VCaP (cell line): ENCODE data around the gene SESTD1.

ENCODE experiments used
- H3K27ac ChIP-seq: fragments of 450-650 bp; 2 replicates; pipeline ENCODE4 v1.5.1; 2017
- TF ChIP-seq, protein P1 (sequence below): fragments of 450-650 bp; conservative IDR thresholded peaks from 2 replicates; pipeline ENCODE4 v1.5.1; 2017; ENCODE audit warnings: mild to moderate bottlenecking, moderate library complexity

The SESTD1 gene

DNA sequence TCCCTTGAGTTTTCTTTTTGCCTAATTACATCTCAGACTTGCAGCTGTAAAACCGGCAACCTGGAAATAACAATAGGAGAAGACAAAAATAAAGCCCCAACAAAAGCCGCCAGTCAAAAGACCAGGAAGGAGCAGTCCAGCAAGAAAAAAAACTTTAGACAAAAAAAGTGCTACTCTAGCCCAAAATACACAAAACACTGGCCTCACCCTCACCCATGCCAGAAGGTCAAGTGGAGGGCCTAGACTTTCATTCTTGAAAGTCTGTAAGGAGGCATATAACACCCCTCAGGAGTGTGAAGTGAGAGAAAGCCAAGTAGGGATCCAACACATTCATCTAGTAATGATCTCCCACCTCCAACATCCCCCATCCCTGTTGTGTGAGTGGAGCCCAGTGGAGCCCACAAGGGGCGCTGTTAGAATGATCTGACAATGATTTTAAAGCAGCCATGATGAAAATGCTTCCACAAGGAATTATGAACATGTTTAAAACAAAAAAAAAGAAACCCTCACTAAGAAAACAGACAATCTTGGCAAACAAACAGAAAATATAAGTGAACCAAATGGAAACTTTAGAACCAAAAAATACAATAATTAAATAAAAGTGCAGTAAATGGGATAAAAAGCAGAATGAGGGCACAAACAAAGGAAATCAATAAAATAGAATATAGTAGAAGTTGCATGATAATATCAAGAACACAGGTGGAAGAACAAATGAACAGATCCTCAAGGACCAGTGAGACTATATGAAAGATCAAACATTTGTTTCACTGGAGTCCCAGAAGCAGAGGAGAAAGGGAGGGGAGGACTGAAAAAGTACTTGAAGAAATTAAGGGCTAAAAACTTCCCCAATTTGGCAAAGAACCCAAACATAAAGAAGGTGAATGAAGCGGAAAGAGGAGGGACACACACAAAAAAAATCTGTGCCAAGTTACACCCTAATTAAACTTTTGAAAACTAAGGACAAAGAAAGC lies 23.9 kb downstream of the SESTD1 start:
- no peak overlapping the region for H3K27ac ChIP-seq
- TF ChIP-seq, protein P1, sequence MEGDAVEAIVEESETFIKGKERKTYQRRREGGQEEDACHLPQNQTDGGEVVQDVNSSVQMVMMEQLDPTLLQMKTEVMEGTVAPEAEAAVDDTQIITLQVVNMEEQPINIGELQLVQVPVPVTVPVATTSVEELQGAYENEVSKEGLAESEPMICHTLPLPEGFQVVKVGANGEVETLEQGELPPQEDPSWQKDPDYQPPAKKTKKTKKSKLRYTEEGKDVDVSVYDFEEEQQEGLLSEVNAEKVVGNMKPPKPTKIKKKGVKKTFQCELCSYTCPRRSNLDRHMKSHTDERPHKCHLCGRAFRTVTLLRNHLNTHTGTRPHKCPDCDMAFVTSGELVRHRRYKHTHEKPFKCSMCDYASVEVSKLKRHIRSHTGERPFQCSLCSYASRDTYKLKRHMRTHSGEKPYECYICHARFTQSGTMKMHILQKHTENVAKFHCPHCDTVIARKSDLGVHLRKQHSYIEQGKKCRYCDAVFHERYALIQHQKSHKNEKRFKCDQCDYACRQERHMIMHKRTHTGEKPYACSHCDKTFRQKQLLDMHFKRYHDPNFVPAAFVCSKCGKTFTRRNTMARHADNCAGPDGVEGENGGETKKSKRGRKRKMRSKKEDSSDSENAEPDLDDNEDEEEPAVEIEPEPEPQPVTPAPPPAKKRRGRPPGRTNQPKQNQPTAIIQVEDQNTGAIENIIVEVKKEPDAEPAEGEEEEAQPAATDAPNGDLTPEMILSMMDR: no peak

DNA sequence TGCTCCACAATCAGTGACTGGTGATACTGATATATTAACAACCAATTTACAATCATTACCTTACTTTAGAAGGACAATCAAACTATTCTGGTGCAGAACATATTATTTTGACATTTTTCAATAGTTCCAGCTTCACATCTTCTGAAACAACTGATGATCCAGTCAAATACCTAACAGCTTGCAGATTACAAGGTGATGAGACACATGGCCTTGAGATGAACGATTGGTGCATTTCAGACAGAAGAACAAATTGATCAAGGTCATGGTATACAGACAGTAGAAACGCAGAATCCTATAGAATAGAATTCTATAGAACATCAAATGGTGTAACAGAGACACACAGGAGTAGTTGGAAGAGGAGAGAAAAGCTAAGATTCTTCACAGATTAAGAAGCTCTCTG lies 24.8 kb downstream of the SESTD1 start:
- H3K27ac ChIP-seq: no peak overlapping the region
- TF ChIP-seq, protein P1: no peak

DNA sequence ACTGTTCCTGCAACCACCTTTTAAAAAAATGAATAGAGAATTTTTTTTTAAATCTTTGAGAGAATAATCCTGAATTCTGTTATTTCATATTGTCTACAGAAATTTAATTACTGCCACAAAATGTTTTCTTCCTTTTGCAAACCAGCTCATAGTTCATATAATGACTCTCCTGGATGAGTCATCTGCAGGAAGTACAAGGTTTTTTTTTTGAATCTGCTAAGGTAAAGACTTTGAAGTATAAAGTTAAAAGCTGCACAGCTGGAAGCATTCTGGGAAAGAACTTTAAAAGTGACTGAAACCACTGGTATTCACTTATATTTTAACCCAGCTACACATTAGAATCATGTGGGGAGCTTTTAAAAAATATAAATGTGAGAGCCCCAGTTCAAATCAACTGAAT lies 25.4 kb downstream of the SESTD1 start:
- H3K27ac ChIP-seq: no peak overlapping the region
- TF ChIP-seq, protein P1: no peak

DNA sequence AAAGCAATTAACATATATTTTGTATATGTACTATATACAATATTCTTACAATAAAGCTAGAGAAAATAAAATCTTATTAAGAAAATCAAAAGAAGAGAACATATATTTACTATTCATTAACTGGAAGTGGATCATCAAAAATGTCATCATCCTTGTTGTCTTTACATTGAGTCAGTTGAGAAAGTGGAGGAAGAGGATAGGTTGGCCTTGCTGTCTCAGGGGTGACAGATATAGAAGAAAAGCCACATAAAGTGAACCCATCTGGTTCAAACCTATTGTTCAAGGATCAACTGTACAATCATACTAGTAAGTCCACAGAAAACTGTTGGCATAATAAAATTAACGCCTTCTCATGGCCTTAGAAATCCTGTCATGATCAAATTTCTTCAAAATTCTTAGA lies 26.6 kb downstream of the SESTD1 start:
- H3K27ac ChIP-seq: no peak overlapping the region
- TF ChIP-seq, protein P1: no peak

- H3K27ac ChIP-seq: no peak overlapping the region
- TF ChIP-seq, protein P1: no peak
These were observed 27.3 kb downstream of the SESTD1 start for GRCh38 chr2:179237209-179237946.

DNA sequence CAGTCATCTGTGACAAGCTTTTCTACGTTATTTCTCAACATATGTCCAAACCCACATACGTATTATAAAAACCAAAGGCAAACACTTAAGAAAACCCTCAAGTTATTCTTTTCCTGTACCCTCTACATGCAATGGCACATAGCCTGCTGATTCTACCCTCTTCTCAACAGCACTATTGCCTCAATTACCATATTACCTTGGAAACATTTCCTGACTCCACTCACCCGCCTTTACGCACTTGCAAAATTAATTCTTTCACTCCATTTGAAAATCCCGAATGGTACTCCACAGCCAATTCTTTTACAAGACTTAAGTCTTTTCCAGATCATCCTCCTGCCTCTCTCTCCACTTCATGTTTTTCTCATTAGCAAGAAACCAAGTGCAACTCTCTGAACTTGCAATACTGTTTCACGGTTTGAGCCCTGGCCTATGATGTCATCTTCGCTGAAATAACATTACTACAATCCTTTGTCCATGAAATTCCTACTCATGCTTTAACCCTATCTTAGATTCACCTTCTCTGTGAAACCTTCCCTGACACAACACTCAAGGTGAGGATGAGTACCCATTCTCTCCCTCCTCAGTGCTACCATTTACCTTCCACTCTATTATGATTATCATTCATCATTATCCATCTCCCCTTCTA lies 29.0 kb downstream of the SESTD1 start:
- H3K27ac ChIP-seq: no peak overlapping the region
- TF ChIP-seq, protein P1: no peak
